SK-N-SH treated with all-trans-retinoic acid at 6 μM for 48 hours (cell line): ENCODE results near the gene ARHGEF1.

Experiments
- ATAC-seq: fragments of 200-7000 bp; cut with Tn5 transposase; 3 replicates; pipeline ENCODE4 v1.9.1; 2020; ENCODE audit warnings: mild to moderate bottlenecking, moderate library complexity
- BACH2 ChIP-seq: fragments of 250-450 bp; sonication (Bioruptor Pico); IDR thresholded peaks from 2 replicates; pipeline ENCODE4 v1.9.0; 2021; ENCODE audit warnings: mild to moderate bottlenecking, borderline replicate concordance
- CREB5 ChIP-seq: fragments of 250-450 bp; sonication (Bioruptor Pico); IDR thresholded peaks from 2 replicates; pipeline ENCODE4 v1.5.1; 2020; ENCODE audit warnings: low read depth, mild to moderate bottlenecking, moderate library complexity
- CSDC2 ChIP-seq: fragments of 250-450 bp; sonication (Bioruptor Pico); IDR thresholded peaks from 2 replicates; pipeline ENCODE4 v1.5.0; 2020; ENCODE audit warnings: mild to moderate bottlenecking, moderate library complexity
- CSRNP3 ChIP-seq: fragments of 250-450 bp; sonication (Bioruptor Pico); IDR thresholded peaks from 2 replicates; pipeline ENCODE4 v1.5.1; 2021; ENCODE audit warnings: mild to moderate bottlenecking, moderate library complexity
- ESRRG ChIP-seq: fragments of 250-450 bp; sonication (Bioruptor Pico); IDR thresholded peaks from 2 replicates; pipeline ENCODE4 v1.6.1; 2021; ENCODE audit warnings: mild to moderate bottlenecking
- GLIS3 ChIP-seq: fragments of 250-450 bp; sonication (Bioruptor Pico); IDR thresholded peaks from 2 replicates; pipeline ENCODE4 v1.5.0; 2020; ENCODE audit warnings: mild to moderate bottlenecking, moderate library complexity
- ISL1 ChIP-seq: fragments of 250-450 bp; sonication (Bioruptor Pico); IDR thresholded peaks from 2 replicates; pipeline ENCODE4 v2.1.2; 2022; ENCODE audit warnings: mild to moderate bottlenecking, moderate library complexity
- OSR1 ChIP-seq: fragments of 250-450 bp; sonication (Bioruptor Pico); IDR thresholded peaks from 2 replicates; pipeline ENCODE4 v1.8.0; 2022; ENCODE audit warnings: moderate library complexity, mild to moderate bottlenecking, inconsistent platforms
- PATZ1 ChIP-seq: fragments of 250-450 bp; sonication (Bioruptor Pico); IDR thresholded peaks from 2 replicates; pipeline ENCODE4 v1.8.0; 2020; ENCODE audit warnings: mild to moderate bottlenecking, moderate library complexity, borderline replicate concordance
- POU6F1 ChIP-seq: fragments of 250-450 bp; sonication (Bioruptor Pico); IDR thresholded peaks from 2 replicates; pipeline ENCODE4 v1.8.0; 2021; ENCODE audit warnings: low read depth, mild to moderate bottlenecking, moderate library complexity, borderline replicate concordance
- PPARA ChIP-seq: fragments of 250-450 bp; sonication (Bioruptor Pico); IDR thresholded peaks from 2 replicates; pipeline ENCODE4 v1.5.0; 2020; ENCODE audit warnings: mild to moderate bottlenecking, borderline replicate concordance
- SNAI2 ChIP-seq: fragments of 250-450 bp; sonication (Bioruptor Pico); IDR thresholded peaks from 2 replicates; pipeline ENCODE4 v1.5.0; 2020; ENCODE audit warnings: mild to moderate bottlenecking, moderate library complexity
- TOX ChIP-seq: fragments of 250-450 bp; sonication (Bioruptor Pico); IDR thresholded peaks from 2 replicates; pipeline ENCODE4 v1.8.0; 2021; ENCODE audit warnings: mild to moderate bottlenecking, moderate library complexity, borderline replicate concordance
- TSHZ2 ChIP-seq: fragments of 250-450 bp; sonication (Bioruptor Pico); IDR thresholded peaks from 2 replicates; pipeline ENCODE4 v1.5.0; 2020; ENCODE audit warnings: mild to moderate bottlenecking, moderate library complexity
- ZC3H10 ChIP-seq: fragments of 250-450 bp; sonication (Bioruptor Pico); IDR thresholded peaks from 2 replicates; pipeline ENCODE4 v1.5.1; 2021; ENCODE audit warnings: mild to moderate bottlenecking, moderate library complexity
- ZFP3 ChIP-seq: fragments of 250-450 bp; sonication (Bioruptor Pico); IDR thresholded peaks from 2 replicates; pipeline ENCODE4 v1.5.0; 2020; ENCODE audit warnings: mild to moderate bottlenecking, moderate library complexity
- ZFP30 ChIP-seq: fragments of 450-650 bp; formaldehyde crosslinking; IDR thresholded peaks from 2 replicates; pipeline ENCODE4 v1.5.0; 2022; ENCODE audit warnings: mild to moderate bottlenecking, moderate library complexity
- ZNF70 ChIP-seq: fragments of 450-650 bp; formaldehyde crosslinking; IDR thresholded peaks from 2 replicates; pipeline ENCODE4 v1.5.0; 2020; ENCODE audit warnings: mild to moderate bottlenecking, moderate library complexity
- ZNF8 ChIP-seq: fragments of 450-650 bp; formaldehyde crosslinking; IDR thresholded peaks from 2 replicates; pipeline ENCODE4 v1.5.0; 2020; ENCODE audit warnings: mild to moderate bottlenecking, moderate library complexity

The ARHGEF1 gene

GRCh38 chr19:41862445-41862986 lies 20.5 kb upstream of the ARHGEF1 start (continued):
- no peak for TF ChIP-seq PATZ1
- TF ChIP-seq, all 23 proteins: peak for 0

- TF ChIP-seq ZFP30 (CRISPR knock-in tag) (no peak), CREB5 (CRISPR knock-in tag) (no peak), ZFP3 (no peak)
- no peak for ATAC-seq
Observed at GRCh38 chr19:41863209-41863931, 19.6 kb upstream of the ARHGEF1 start.

- TF ChIP-seq BACH2 (CRISPR knock-in tag) = no peak
- TF ChIP-seq GLIS3 (CRISPR knock-in tag) = no peak
- TF ChIP-seq ZNF70 (CRISPR knock-in tag) = no peak
- TF ChIP-seq CSRNP3 = no peak
- no peak for TF ChIP-seq SNAI2
- TF ChIP-seq TSHZ2 (CRISPR knock-in tag) = no peak
- no peak for TF ChIP-seq CSDC2 (CRISPR knock-in tag)
- no peak for ATAC-seq
Observed at GRCh38 chr19:41864374-41864773, 18.6 kb upstream of the ARHGEF1 start.

GRCh38 chr19:41866284-41866683 lies 16.7 kb upstream of the ARHGEF1 start:
- ATAC-seq = no peak
- TF ChIP-seq PATZ1 (no peak), ZNF70 (CRISPR knock-in tag) (no peak), ZNF8 (CRISPR knock-in tag) (no peak), ZFP3 (no peak), TSHZ2 (CRISPR knock-in tag) (no peak), ESRRG (CRISPR knock-in tag) (no peak), POU6F1 (no peak), BACH2 (CRISPR knock-in tag) (no peak), SNAI2 (no peak), ISL1 (no peak), CSRNP3 (no peak), ZC3H10 (no peak), ZFP30 (CRISPR knock-in tag) (no peak), PPARA (CRISPR knock-in tag) (no peak), CSDC2 (CRISPR knock-in tag) (no peak), TOX (no peak), OSR1 (no peak)
